Right ventricle myocardium inferior (tissue), 1 donor: ENCODE results near the gene OOSP3. TPM values are rescaled to one million over a fixed set of nuclear protein-coding genes. Genes with fewer than 3 reads are reported as not detected.
A peak's percentile ranks its signal among the peaks of the same experiment; 100 is the strongest.
"Not testable (repeated sequence)": the region's sequence is repeated elsewhere in the genome, so short reads cannot be mapped to it uniquely, and the experiment has no call there.

ENCODE experiments used
- ATAC-seq: fragments of 200-7000 bp; cut with Tn5 transposase; one replicate; pipeline ENCODE4 v1.9.1; 2020; ENCODE audit warnings: mild to moderate bottlenecking, moderate library complexity
- DNase-seq: peaks from one replicate; pipeline ENCODE4 v3.0.0; 2021; ENCODE audit errors: missing footprints
- intact Hi-C: fragments of 100-400 bp; cut with DNase I; formaldehyde crosslinking; loops from one replicate; pipeline ENCODE4 v1.11.0; 2022
- total RNA-seq: library from RNA; stranded (reverse); fragmentation: NEBNext Ultra II Directional; extraction: Animal tissue kit (Norgen Biotek cat#: 25700); gene quantifications from one replicate; pipeline ENCODE4 v1.2.1, GENCODE V29; 2021
- donor health status: DM: no; HTN: yes; CAD: no; lungs with severe emphysema.

Gene OOSP3
- total RNA-seq, 1 donor from 2014 or later: not detected

- ATAC-seq: no peak
- intact Hi-C loops: no loop called here
- no peak for DNase-seq
Measured at GRCh38 chr11:59867946-59868345, 10.6 kb upstream of the OOSP3 start.

GRCh38 chr11:59872076-59872475, 6.5 kb upstream of the OOSP3 start:
- no peak for ATAC-seq
- no peak for DNase-seq
- intact Hi-C loops: no loop called here

GRCh38 chr11:59875856-59876519, 2.6 kb upstream of the OOSP3 start:
- intact Hi-C loops: no loop called here
- DNase-seq (no peak), ATAC-seq (no peak)

GRCh38 chr11:59877325-59877724, 1.3 kb upstream of the OOSP3 start:
- intact Hi-C loops: no loop called here
- DNase-seq (no peak), ATAC-seq (no peak)

- DNase-seq: no peak
- intact Hi-C loops: no loop called here
- no peak for ATAC-seq
Measured at GRCh38 chr11:59877784-59878183, 798 bp upstream of the OOSP3 start.

GRCh38 chr11:59879567-59879966, 985 bp downstream of the OOSP3 start:
- no peak for ATAC-seq
- no peak for DNase-seq
- intact Hi-C loops: no loop called here

- intact Hi-C loops: no loop called here
- ATAC-seq (no peak), DNase-seq (no peak)
Measured at GRCh38 chr11:59883597-59883996, 5.0 kb downstream of the OOSP3 start.

- intact Hi-C loops, DNase-seq, ATAC-seq: not testable (repeated sequence)
Measured at GRCh38 chr11:59887156-59887555, 8.6 kb downstream of the OOSP3 start.

GRCh38 chr11:59891781-59892181, 13.2 kb downstream of the OOSP3 start:
- DNase-seq (no peak), ATAC-seq (no peak)
- intact Hi-C loops: no loop called here

- ATAC-seq (no peak), DNase-seq (no peak)
- intact Hi-C loops: no loop called here
Measured at GRCh38 chr11:59894616-59895015, 16.0 kb downstream of the OOSP3 start.

- ATAC-seq: no peak
- intact Hi-C loops: no loop called here
- no peak for DNase-seq
Measured at GRCh38 chr11:59898046-59898445, 19.5 kb downstream of the OOSP3 start.

GRCh38 chr11:59898650-59899049, 20.1 kb downstream of the OOSP3 start:
- intact Hi-C loops: no loop called here
- DNase-seq: no peak
- ATAC-seq: no peak

- ATAC-seq: no peak
- no peak for DNase-seq
- intact Hi-C loops: no loop called here
Measured at GRCh38 chr11:59899532-59899931, 20.9 kb downstream of the OOSP3 start.

GRCh38 chr11:59900366-59901126, 22.0 kb downstream of the OOSP3 start:
- DNase-seq (no peak), ATAC-seq (no peak)
- intact Hi-C loops: no loop called here

- DNase-seq (no peak), ATAC-seq (peak; percentile 48)
- intact Hi-C loops: no loop called here
Measured at GRCh38 chr11:59901306-59901705, 22.7 kb downstream of the OOSP3 start.

GRCh38 chr11:59903569-59903968, 25.0 kb downstream of the OOSP3 start:
- DNase-seq, ATAC-seq, intact Hi-C loops: not testable (repeated sequence)

- DNase-seq: no peak
- intact Hi-C loops: loop anchor here (5.0 kb wide), 1 partner anchor 96 kb away; no protein-coding TSS in a partner anchor
- no peak for ATAC-seq
Measured at GRCh38 chr11:59918480-59918879, 39.9 kb downstream of the OOSP3 start.

- DNase-seq: no peak
- no peak for ATAC-seq
- intact Hi-C loops: loop anchor here (5.0 kb wide), 1 partner anchor 97 kb away; no protein-coding TSS in a partner anchor
Measured at GRCh38 chr11:59918987-59919589, 40.5 kb downstream of the OOSP3 start.

GRCh38 chr11:59923813-59924212, 45.2 kb downstream of the OOSP3 start:
- DNase-seq (no peak), ATAC-seq (no peak)
- intact Hi-C loops: no loop called here

- DNase-seq (no peak), ATAC-seq (no peak)
- intact Hi-C loops: no loop called here
Measured at GRCh38 chr11:59931688-59932087, 53.1 kb downstream of the OOSP3 start.
